CD14-positive monocyte (primary cell): ENCODE results near the gene SERTAD3. TPM values are rescaled to one million over a fixed set of nuclear protein-coding genes. Genes with fewer than 3 reads are reported as not detected.

ENCODE experiments used
- DNase-seq, 3 donors: peaks; one replicate each; pipeline ENCODE4 v3.0.0-alpha.2; 2011 to 2022
- H2AFZ ChIP-seq: 2 replicates; pipeline ENCODE4 v1.6.0; 2012; ENCODE audit warnings: mild to moderate bottlenecking, low read depth, low read length, inconsistent platforms; ENCODE audit not compliant: insufficient read depth, poor library complexity, severe bottlenecking
- H3K27ac ChIP-seq, 2 donors: 1 replicate in 1 of 2; 2 replicates in 1 of 2; pipeline ENCODE4 v1.5.1; 2012 to 2013; ENCODE audit warnings: low read length in 2 of 2, control low read depth in 1 of 2, inconsistent platforms in 1 of 2, low read depth in 1 of 2, mild to moderate bottlenecking in 1 of 2
- H3K27me3 ChIP-seq, 2 donors: one replicate each; pipeline versions ENCODE4 v1.6.0 to v1.6.1; 2011 to 2013; ENCODE audit warnings: low read length in 2 of 2; ENCODE audit not compliant: control insufficient read depth in 2 of 2, insufficient read depth in 2 of 2
- H3K36me3 ChIP-seq, 2 donors: replicated peaks in 1 of 2; 1 replicate in 1 of 2; 2 replicates in 1 of 2; pipeline versions ENCODE4 v1.5.1 to v1.6.1; 2012 to 2013; ENCODE audit warnings: low read length in 2 of 2, control low read depth in 1 of 2, inconsistent platforms in 1 of 2, mild to moderate bottlenecking in 1 of 2; ENCODE audit not compliant: insufficient read depth in 2 of 2, control insufficient read depth in 1 of 2
- H3K4me1 ChIP-seq, 2 donors: 1 replicate in 1 of 2; 2 replicates in 1 of 2; pipeline versions ENCODE4 v1.5.1 to v1.6.1; 2012 to 2013; ENCODE audit warnings: low read length in 2 of 2, control low read depth in 1 of 2, inconsistent platforms in 1 of 2, mild to moderate bottlenecking in 1 of 2, moderate library complexity in 1 of 2; ENCODE audit not compliant: insufficient read depth in 2 of 2, control insufficient read depth in 1 of 2
- H3K4me2 ChIP-seq: replicated peaks from 2 replicates; pipeline ENCODE3; 2012; ENCODE audit warnings: low read length, moderate library complexity, mild to moderate bottlenecking; ENCODE audit not compliant: poor library complexity, severe bottlenecking; ENCODE audit errors: extremely low read depth
- H3K4me3 ChIP-seq, 3 experiments: fragments of 200-600 bp in 1 of 3; sonication (generic) in 1 of 3; replicated peaks in 1 of 3; 1 replicate in 2 of 3; 2 replicates in 1 of 3; pipeline ENCODE4 v1.5.1; 2011 to 2013; ENCODE audit warnings: low read length in 3 of 3, mild to moderate bottlenecking in 3 of 3, control low read depth in 2 of 3, low read depth in 2 of 3, inconsistent platforms in 1 of 3, moderate library complexity in 1 of 3
- H3K79me2 ChIP-seq: 2 replicates; pipeline ENCODE4 v1.6.0; 2012; ENCODE audit warnings: mild to moderate bottlenecking, control low read depth, inconsistent platforms, low read length, moderate library complexity; ENCODE audit not compliant: insufficient read depth
- H3K9ac ChIP-seq: 2 replicates; pipeline ENCODE4 v1.6.0; 2017; ENCODE audit warnings: low read length, mild to moderate bottlenecking; ENCODE audit not compliant: insufficient read depth, poor library complexity, severe bottlenecking
- H3K9me3 ChIP-seq, 2 donors: replicated peaks in 1 of 2; 1 replicate in 1 of 2; 2 replicates in 1 of 2; pipeline versions ENCODE4 v1.5.1 to v1.6.1; 2012 to 2013; ENCODE audit warnings: low read length in 2 of 2, control low read depth in 1 of 2; ENCODE audit not compliant: control insufficient read depth in 1 of 2, insufficient read depth in 1 of 2
- H4K20me1 ChIP-seq: 2 replicates; pipeline ENCODE4 v1.6.0; 2012; ENCODE audit warnings: mild to moderate bottlenecking, low read length, control low read depth, moderate library complexity; ENCODE audit not compliant: insufficient read depth
- H3K27ac Mint-ChIP-seq, 7 donors: one replicate each; pipeline ENCODE4 v1.8.0; 2020; ENCODE audit warnings: mild to moderate bottlenecking in 7 of 7, mixed read lengths in 7 of 7, moderate library complexity in 6 of 7, inconsistent platforms in 2 of 7
- H3K27me3 Mint-ChIP-seq, 3 donors: one replicate each; pipeline ENCODE4 v1.8.0; 2021 to 2022; ENCODE audit warnings: low read depth in 3 of 3, mild to moderate bottlenecking in 3 of 3, mixed read lengths in 3 of 3, moderate library complexity in 3 of 3, inconsistent platforms in 1 of 3
- H3K36me3 Mint-ChIP-seq, 2 donors: one replicate each; pipeline ENCODE4 v1.8.0; 2020; ENCODE audit warnings: mixed read lengths in 2 of 2, inconsistent platforms in 1 of 2, mild to moderate bottlenecking in 1 of 2
- H3K4me1 Mint-ChIP-seq: one replicate; pipeline ENCODE4 v1.8.0; 2020; ENCODE audit warnings: mild to moderate bottlenecking, mixed read lengths
- H3K4me3 Mint-ChIP-seq, 2 donors: one replicate each; pipeline ENCODE4 v1.8.0; 2020; ENCODE audit warnings: mild to moderate bottlenecking in 2 of 2, mixed read lengths in 2 of 2, moderate library complexity in 1 of 2
- H3K9me3 Mint-ChIP-seq, 7 donors: one replicate each; pipeline ENCODE4 v1.8.0; 2020 to 2022; ENCODE audit warnings: mixed read lengths in 7 of 7, mild to moderate bottlenecking in 6 of 7, moderate library complexity in 6 of 7, inconsistent platforms in 2 of 7
- WGBS: methylation state at CpG from one replicate; pipeline ENCODE4 v1.1.5; 2013; ENCODE audit warnings: missing lambda C conversion rate; ENCODE audit not compliant: insufficient coverage; 5-methylcytosine and 5-hydroxymethylcytosine counted together
- intact Hi-C, 2 donors: fragments of 100-400 bp; cut with micrococcal nuclease; formaldehyde crosslinking; loops; one replicate each; pipeline versions ENCODE4 v1.15.0 to v1.15.1; 2023
- polyA plus RNA-seq, 3 donors: library from polyadenylated mRNA; depleted of rRNA in 1 of 3; unstranded in 2 of 3; stranded (reverse) in 1 of 3; fragments of 300-500 nt in 2 of 3; fragments of >200 nt in 1 of 3; fragmentation: Illumina TruSeq in 2 of 3; gene quantifications; 1 replicate in 2 of 3; 2 replicates in 1 of 3; pipeline ENCODE4 v1.2.3, GENCODE V29; 2012 to 2021
- TF ChIP-seq, protein P1 (sequence below): fragments of 200-600 bp; IDR thresholded peaks from one replicate; pipeline ENCODE4 v1.8.0; 2022; ENCODE audit warnings: antibody characterized with exemption, mild to moderate bottlenecking

SERTAD3 gene
- polyA plus RNA-seq, 3 donors = 30.4 to 57.2 (median 49.4) TPM

DNA sequence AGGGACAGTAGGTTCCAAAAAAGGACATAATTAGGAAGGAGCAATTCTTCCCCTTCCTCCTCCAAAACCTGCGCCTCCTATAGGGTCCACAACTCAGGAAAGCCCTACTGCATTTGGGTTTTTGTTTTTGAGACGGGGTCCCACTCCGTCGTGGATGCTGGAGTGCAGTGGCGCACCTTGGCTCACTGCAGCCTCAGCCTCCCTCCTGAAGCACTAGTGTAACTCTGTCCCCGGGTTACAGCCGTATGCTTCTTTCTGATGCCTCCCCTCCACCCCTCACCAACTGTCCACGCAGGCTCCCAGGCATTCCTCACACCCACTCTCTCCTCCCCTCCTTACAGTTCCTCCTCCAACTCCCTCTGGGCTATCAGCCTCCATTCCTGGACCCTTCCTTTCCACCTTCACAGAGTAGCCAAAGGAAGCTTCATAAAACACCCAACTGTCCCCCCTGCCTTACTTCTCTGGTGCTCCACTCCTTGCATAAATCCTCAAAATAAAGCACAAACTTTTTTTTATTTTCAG is 2.2 kb upstream of the SERTAD3 start:
- Histone ChIP-seq H3K4me3 (no peak overlapping the region), H3K4me2 (no peak overlapping the region), H3K79me2 (peaks cover 29% of the 10 kb centered on the region), H2AFZ (no peak overlapping the region), H3K27me3 (no peaks in the 10 kb centered on the region), H4K20me1 (peaks cover 17% of the 10 kb centered on the region), H3K27ac (no peak overlapping the region), H3K4me1 (peaks cover 22 to 25% of the 10 kb centered on the region in 2 donors), H3K9ac (no peak overlapping the region), H3K36me3 (peaks cover 39 to 58% of the 10 kb centered on the region in 2 donors), H3K9me3 (no peaks in the 10 kb centered on the region)
- DNase-seq = no peak
- 100% methylated on average over 8 of the region's 8 CpGs for WGBS
- Mint-ChIP-seq H3K9me3 (peaks cover 0 to 3% (median 2%) of the 10 kb centered on the region in 7 donors), H3K4me1 (peaks cover 20% of the 10 kb centered on the region), H3K27me3 (peaks cover 0 to 1% (median 0%) of the 10 kb centered on the region in 3 donors), H3K27ac (peak overlapping the region; percentile 56 to 83 (median 69)), H3K4me3 (no peak overlapping the region), H3K36me3 (peaks cover 46 to 62% of the 10 kb centered on the region in 2 donors)
- intact Hi-C loops = loop anchor here in 1 of 2 donors (2.0 kb wide), 1 partner anchor 14 kb away; no protein-coding TSS in a partner anchor
- TF ChIP-seq, protein P1, sequence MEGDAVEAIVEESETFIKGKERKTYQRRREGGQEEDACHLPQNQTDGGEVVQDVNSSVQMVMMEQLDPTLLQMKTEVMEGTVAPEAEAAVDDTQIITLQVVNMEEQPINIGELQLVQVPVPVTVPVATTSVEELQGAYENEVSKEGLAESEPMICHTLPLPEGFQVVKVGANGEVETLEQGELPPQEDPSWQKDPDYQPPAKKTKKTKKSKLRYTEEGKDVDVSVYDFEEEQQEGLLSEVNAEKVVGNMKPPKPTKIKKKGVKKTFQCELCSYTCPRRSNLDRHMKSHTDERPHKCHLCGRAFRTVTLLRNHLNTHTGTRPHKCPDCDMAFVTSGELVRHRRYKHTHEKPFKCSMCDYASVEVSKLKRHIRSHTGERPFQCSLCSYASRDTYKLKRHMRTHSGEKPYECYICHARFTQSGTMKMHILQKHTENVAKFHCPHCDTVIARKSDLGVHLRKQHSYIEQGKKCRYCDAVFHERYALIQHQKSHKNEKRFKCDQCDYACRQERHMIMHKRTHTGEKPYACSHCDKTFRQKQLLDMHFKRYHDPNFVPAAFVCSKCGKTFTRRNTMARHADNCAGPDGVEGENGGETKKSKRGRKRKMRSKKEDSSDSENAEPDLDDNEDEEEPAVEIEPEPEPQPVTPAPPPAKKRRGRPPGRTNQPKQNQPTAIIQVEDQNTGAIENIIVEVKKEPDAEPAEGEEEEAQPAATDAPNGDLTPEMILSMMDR = no peak

DNA sequence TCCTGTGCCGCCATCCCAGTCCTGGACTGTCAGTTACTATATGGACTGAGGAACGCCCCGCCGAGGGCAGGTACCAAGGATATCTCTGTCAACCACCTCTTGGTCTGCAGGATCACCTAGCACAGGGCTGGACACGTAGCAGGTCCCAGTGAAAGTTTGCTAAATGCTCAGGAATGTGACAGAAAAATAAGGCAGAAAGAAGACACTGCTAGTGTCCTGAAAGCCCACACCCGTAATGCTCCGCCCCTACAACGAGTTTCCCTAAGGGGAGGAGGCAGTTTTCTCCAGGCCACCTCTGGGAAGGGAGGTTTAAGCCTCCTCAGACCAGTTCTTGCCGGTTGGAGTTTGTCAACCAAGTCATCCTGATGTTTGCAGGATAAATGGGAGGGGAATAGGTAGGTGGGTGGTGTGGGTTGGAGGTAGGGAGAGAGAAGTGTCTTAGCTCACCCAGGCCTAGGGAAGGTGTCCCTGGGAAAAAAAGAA is 1.7 kb upstream of the SERTAD3 start:
- Histone ChIP-seq H4K20me1 (peaks cover 22% of the 10 kb centered on the region), H3K4me1 (peaks cover 27 to 30% of the 10 kb centered on the region in 2 donors), H3K4me3 (no peak overlapping the region), H3K36me3 (peaks cover 39 to 58% of the 10 kb centered on the region in 2 donors), H3K27ac (no peak overlapping the region), H3K79me2 (peaks cover 34% of the 10 kb centered on the region), H3K9ac (no peak overlapping the region), H3K9me3 (no peaks in the 10 kb centered on the region), H3K4me2 (no peak overlapping the region), H2AFZ (no peak overlapping the region), H3K27me3 (no peaks in the 10 kb centered on the region)
- 89% methylated on average over 9 of the region's 9 CpGs for WGBS
- peaks cover 25% of the 10 kb centered on the region for H3K4me1 Mint-ChIP-seq
- DNase-seq = no peak
- H3K9me3 Mint-ChIP-seq = peaks cover 0 to 3% (median 2%) of the 10 kb centered on the region in 7 donors
- intact Hi-C loops = loop anchor here (2.0 kb wide), 2 partner anchors 15 to 19 kb away; partner anchors contain the start of gene BLVRB (in 1 of the 2)
- TF ChIP-seq, protein P1 = no peak
- peaks cover 0 to 1% (median 0%) of the 10 kb centered on the region in 3 donors for H3K27me3 Mint-ChIP-seq
- H3K27ac Mint-ChIP-seq = peak overlapping the region in 6 of 7 donors; percentile 56 to 95 (median 76)
- peaks cover 47 to 62% of the 10 kb centered on the region in 2 donors for H3K36me3 Mint-ChIP-seq
- peak overlapping the region in 1 of 2 donors; percentile 55 for H3K4me3 Mint-ChIP-seq
